Measurements from ENCODE around the gene ATP5PF.

ATP5PF gene

DNA sequence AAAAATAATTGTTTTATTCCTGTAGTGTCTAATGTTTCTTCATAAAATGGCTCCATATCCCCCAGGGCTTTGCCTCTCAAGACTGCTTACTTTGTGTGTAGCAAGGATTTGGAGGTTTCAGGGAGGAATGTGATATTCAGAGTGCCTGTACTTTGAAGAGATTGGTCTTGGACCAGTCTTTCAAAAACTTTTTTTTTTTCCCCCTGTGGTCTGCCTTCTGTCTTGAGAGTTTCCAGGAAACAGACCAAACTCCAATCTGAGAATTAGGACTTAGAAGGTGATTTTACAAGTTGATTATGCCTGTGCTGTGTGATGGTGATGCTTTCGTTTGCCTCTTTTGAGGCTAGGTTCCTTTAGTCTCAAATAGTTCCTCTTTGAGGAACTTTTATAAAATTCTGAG is 26.0 kb upstream of the ATP5PF start:
- TF ChIP-seq, protein P1, sequence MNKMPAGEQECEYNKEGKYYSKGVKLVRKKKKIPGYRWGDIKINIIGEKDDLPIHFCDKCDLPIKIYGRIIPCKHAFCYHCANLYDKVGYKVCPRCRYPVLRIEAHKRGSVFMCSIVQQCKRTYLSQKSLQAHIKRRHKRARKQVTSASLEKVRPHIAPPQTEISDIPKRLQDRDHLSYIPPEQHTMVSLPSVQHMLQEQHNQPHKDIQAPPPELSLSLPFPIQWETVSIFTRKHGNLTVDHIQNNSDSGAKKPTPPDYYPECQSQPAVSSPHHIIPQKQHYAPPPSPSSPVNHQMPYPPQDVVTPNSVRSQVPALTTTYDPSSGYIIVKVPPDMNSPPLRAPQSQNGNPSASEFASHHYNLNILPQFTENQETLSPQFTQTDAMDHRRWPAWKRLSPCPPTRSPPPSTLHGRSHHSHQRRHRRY (tag by site-specific recombination; IDR thresholded peaks at IDR 0.05): no peak
- TF ChIP-seq FEZF1 (tag by site-specific recombination; IDR thresholded peaks at IDR 0.05) (no peak), ZNF629 (tag by site-specific recombination; IDR thresholded peaks at IDR 0.05) (no peak), KLF7 (tag by site-specific recombination; IDR thresholded peaks at IDR 0.05; ENCODE audit: borderline replicate concordance) (no peak), ZNF175 (tag by site-specific recombination; IDR thresholded peaks at IDR 0.05) (no peak), ZNF174 (tag by site-specific recombination; IDR thresholded peaks at IDR 0.05) (no peak), GLI2 (tag by site-specific recombination; IDR thresholded peaks at IDR 0.05; ENCODE audit: borderline replicate concordance, low read depth) (no peak), ZNF610 (tag by site-specific recombination; IDR thresholded peaks at IDR 0.05; ENCODE audit: borderline replicate concordance) (no peak), ZNF48 (tag by site-specific recombination; IDR thresholded peaks at IDR 0.05) (no peak), ZNF530 (tag by site-specific recombination; IDR thresholded peaks at IDR 0.05; ENCODE audit: low read depth) (no peak), ZNF423 (tag by site-specific recombination; IDR thresholded peaks at IDR 0.05) (no peak), ZNF792 (tag by site-specific recombination; IDR thresholded peaks at IDR 0.05) (no peak), ZBTB20 (tag by site-specific recombination; IDR thresholded peaks at IDR 0.05) (no peak)
- TF ChIP-seq, protein P2, sequence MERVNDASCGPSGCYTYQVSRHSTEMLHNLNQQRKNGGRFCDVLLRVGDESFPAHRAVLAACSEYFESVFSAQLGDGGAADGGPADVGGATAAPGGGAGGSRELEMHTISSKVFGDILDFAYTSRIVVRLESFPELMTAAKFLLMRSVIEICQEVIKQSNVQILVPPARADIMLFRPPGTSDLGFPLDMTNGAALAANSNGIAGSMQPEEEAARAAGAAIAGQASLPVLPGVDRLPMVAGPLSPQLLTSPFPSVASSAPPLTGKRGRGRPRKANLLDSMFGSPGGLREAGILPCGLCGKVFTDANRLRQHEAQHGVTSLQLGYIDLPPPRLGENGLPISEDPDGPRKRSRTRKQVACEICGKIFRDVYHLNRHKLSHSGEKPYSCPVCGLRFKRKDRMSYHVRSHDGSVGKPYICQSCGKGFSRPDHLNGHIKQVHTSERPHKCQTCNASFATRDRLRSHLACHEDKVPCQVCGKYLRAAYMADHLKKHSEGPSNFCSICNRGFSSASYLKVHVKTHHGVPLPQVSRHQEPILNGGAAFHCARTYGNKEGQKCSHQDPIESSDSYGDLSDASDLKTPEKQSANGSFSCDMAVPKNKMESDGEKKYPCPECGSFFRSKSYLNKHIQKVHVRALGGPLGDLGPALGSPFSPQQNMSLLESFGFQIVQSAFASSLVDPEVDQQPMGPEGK (tag by site-specific recombination; IDR thresholded peaks at IDR 0.05): no peak
- TF ChIP-seq, protein P3, sequence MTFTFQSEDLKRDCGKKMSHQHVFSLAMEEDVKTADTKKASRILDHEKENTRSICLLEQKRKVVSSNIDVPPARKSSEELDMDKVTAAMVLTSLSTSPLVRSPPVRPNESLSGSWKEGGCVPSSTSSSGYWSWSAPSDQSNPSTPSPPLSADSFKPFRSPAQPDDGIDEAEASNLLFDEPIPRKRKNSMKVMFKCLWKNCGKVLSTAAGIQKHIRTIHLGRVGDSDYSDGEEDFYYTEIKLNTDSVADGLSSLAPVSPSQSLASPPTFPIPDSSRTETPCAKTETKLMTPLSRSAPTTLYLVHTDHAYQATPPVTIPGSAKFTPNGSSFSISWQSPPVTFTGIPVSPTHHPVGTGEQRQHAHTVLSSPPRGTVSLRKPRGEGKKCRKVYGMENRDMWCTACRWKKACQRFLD (tag by site-specific recombination; IDR thresholded peaks at IDR 0.05): no peak
- TF ChIP-seq, protein P4, sequence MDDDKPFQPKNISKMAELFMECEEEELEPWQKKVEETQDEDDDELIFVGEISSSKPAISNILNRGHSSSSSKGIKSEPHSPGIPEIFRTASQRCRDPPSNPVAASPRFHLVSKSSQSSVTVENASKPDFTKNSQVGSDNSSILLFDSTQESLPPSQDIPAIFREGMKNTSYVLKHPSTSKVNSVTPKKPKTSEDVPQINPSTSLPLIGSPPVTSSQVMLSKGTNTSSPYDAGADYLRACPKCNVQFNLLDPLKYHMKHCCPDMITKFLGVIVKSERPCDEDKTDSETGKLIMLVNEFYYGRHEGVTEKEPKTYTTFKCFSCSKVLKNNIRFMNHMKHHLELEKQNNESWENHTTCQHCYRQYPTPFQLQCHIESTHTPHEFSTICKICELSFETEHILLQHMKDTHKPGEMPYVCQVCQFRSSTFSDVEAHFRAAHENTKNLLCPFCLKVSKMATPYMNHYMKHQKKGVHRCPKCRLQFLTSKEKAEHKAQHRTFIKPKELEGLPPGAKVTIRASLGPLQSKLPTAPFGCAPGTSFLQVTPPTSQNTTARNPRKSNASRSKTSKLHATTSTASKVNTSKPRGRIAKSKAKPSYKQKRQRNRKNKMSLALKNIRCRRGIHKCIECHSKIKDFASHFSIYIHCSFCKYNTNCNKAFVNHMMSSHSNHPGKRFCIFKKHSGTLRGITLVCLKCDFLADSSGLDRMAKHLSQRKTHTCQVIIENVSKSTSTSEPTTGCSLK (tag by site-specific recombination; IDR thresholded peaks at IDR 0.05): no peak
- TF ChIP-seq, protein P5, sequence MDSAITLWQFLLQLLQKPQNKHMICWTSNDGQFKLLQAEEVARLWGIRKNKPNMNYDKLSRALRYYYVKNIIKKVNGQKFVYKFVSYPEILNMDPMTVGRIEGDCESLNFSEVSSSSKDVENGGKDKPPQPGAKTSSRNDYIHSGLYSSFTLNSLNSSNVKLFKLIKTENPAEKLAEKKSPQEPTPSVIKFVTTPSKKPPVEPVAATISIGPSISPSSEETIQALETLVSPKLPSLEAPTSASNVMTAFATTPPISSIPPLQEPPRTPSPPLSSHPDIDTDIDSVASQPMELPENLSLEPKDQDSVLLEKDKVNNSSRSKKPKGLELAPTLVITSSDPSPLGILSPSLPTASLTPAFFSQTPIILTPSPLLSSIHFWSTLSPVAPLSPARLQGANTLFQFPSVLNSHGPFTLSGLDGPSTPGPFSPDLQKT (IDR thresholded peaks at IDR 0.05; ENCODE audit: borderline replicate concordance, low read depth, low read length): no peak
- H3K36me3 ChIP-seq (ENCODE audit: control insufficient read depth in 2 of 2, insufficient read depth in 1 of 2, low read length in 2 of 2): peaks cover 51 to 74% of the 10 kb centered on the region in 2 experiments

GRCh38 chr21:25760061-25760460 is 25.4 kb upstream of the ATP5PF start:
- Histone ChIP-seq H3K27ac (ENCODE audit: extremely low read depth, low read depth, low read length) (no peak overlapping the region), H3K36me3 (ENCODE audit: control insufficient read depth in 2 of 2, insufficient read depth in 1 of 2, low read length in 2 of 2) (peaks cover 49 to 72% of the 10 kb centered on the region in 2 experiments), H3K4me1 (ENCODE audit: control insufficient read depth, insufficient read depth, low read length) (no peaks in the 10 kb centered on the region), H3K9me3 (ENCODE audit: control insufficient read depth, insufficient read depth, low read depth, low read length) (no peaks in the 10 kb centered on the region), H3K4me3 (ENCODE audit: low read depth, low read length) (no peak overlapping the region)
- TF ChIP-seq ZNF175 (tag by site-specific recombination; IDR thresholded peaks at IDR 0.05) (no peak), ZNF791 (tag by site-specific recombination; IDR thresholded peaks at IDR 0.05) (no peak), ZFP3 (tag by site-specific recombination; IDR thresholded peaks at IDR 0.05; ENCODE audit: low read depth) (no peak), ZSCAN18 (tag by site-specific recombination; IDR thresholded peaks at IDR 0.05) (no peak)
- TF ChIP-seq, protein P6, sequence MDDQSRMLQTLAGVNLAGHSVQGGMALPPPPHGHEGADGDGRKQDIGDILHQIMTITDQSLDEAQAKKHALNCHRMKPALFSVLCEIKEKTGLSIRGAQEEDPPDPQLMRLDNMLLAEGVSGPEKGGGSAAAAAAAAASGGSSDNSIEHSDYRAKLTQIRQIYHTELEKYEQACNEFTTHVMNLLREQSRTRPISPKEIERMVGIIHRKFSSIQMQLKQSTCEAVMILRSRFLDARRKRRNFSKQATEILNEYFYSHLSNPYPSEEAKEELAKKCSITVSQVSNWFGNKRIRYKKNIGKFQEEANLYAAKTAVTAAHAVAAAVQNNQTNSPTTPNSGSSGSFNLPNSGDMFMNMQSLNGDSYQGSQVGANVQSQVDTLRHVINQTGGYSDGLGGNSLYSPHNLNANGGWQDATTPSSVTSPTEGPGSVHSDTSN (CRISPR knock-in tag; IDR thresholded peaks at IDR 0.05): no peak
- CTCF ChIA-PET: interaction anchor here (0.6 kb wide), 1 partner anchor 550 kb away, joined by 3 read pairs; no protein-coding TSS in a partner anchor
- POLR2A ChIA-PET: no interaction called here

More for the DNA sequence above, 26.0 kb upstream of the ATP5PF start:
- no peaks in the 10 kb centered on the region for H3K9me3 ChIP-seq (ENCODE audit: control insufficient read depth, insufficient read depth, low read depth, low read length)
- H3K4me1 ChIP-seq (ENCODE audit: control insufficient read depth, insufficient read depth, low read length): no peaks in the 10 kb centered on the region
- ChIA-PET POLR2A (no interaction called here), CTCF (no interaction called here)
- no peak overlapping the region for H3K27ac ChIP-seq (ENCODE audit: extremely low read depth, low read depth, low read length)
- no peak overlapping the region for H3K4me3 ChIP-seq (ENCODE audit: low read depth, low read length)
